K562 (cell line): ENCODE data around the gene ELF2. TPM values are rescaled to one million over a fixed set of nuclear protein-coding genes. Genes with fewer than 3 reads are reported as not detected.
A peak's percentile ranks its signal among the peaks of the same experiment; 100 is the strongest.

ENCODE experiments used
- ARID2 ChIP-seq: fragments of 450-650 bp; IDR thresholded peaks from 2 replicates; pipeline ENCODE4 v1.6.1; 2017; ENCODE audit warnings: antibody characterized with exemption, mild to moderate bottlenecking
- CEBPB ChIP-seq: fragments of 450-650 bp; IDR thresholded peaks from 2 replicates; pipeline ENCODE4 v1.6.1; 2016; ENCODE audit warnings: missing genetic modification characterization, missing compliant biosample characterization
- CEBPZ ChIP-seq: fragments of 150-350 bp; IDR thresholded peaks from 2 replicates; pipeline ENCODE4 v1.6.1; 2014; ENCODE audit warnings: low read depth, mild to moderate bottlenecking, low read length, borderline replicate concordance
- CHD4 ChIP-seq: fragments of 200-600 bp; sonication (generic); IDR thresholded peaks from 3 replicates; pipeline ENCODE4 v1.6.1; 2012; ENCODE audit warnings: low read depth, mild to moderate bottlenecking, mixed read lengths, low read length, inconsistent platforms; ENCODE audit not compliant: insufficient read depth, insufficient replicate concordance, poor library complexity, severe bottlenecking
- HDAC6 ChIP-seq: IDR thresholded peaks from 2 replicates; pipeline ENCODE4 v1.6.1; 2012; ENCODE audit warnings: low read depth, mild to moderate bottlenecking, control low read depth, inconsistent platforms, low read length, moderate library complexity
- KDM1A ChIP-seq, 2 experiments: fragments of 450-650 bp; IDR thresholded peaks; 2 replicates each; pipeline ENCODE4 v1.6.1; 2016; ENCODE audit warnings: mild to moderate bottlenecking in 2 of 2
- MECOM ChIP-seq: fragments of 250-450 bp; sonication (Bioruptor Pico); IDR thresholded peaks from 2 replicates; pipeline ENCODE4 v1.8.0; 2022; ENCODE audit warnings: inconsistent platforms
- MLLT1 ChIP-seq, 2 experiments: fragments of 450-650 bp; IDR thresholded peaks; 2 replicates each; pipeline ENCODE4 v1.6.1; 2016
- MTA1 ChIP-seq: fragments of 450-650 bp; IDR thresholded peaks from 2 replicates; pipeline ENCODE4 v1.6.1; 2017; ENCODE audit warnings: borderline replicate concordance
- NR1H2 ChIP-seq: sonication (generic); formaldehyde crosslinking; IDR thresholded peaks from 2 replicates; pipeline ENCODE4 v1.4.0; 2020; ENCODE audit warnings: mild to moderate bottlenecking, missing genetic modification reagents
- RFX1 ChIP-seq: fragments of 450-650 bp; IDR thresholded peaks from 2 replicates; pipeline ENCODE4 v1.6.1; 2016; ENCODE audit warnings: mild to moderate bottlenecking, moderate library complexity
- SAP30 ChIP-seq: fragments of 200-600 bp; sonication (generic); IDR thresholded peaks from 2 replicates; pipeline ENCODE4 v1.6.1; 2012; ENCODE audit warnings: borderline replicate concordance, low read depth, mild to moderate bottlenecking, moderate library complexity, low read length, control low read depth, inconsistent platforms; ENCODE audit not compliant: insufficient read depth, poor library complexity, severe bottlenecking
- STAT5B ChIP-seq: fragments of 250-450 bp; sonication (Bioruptor Pico); IDR thresholded peaks from 2 replicates; pipeline ENCODE4 v1.8.0; 2021; ENCODE audit warnings: mild to moderate bottlenecking, inconsistent platforms
- TCF3 ChIP-seq: sonication (generic); formaldehyde crosslinking; IDR thresholded peaks from 2 replicates; pipeline ENCODE4 v1.4.0; 2020; ENCODE audit warnings: mild to moderate bottlenecking, missing genetic modification reagents
- THAP7 ChIP-seq: fragments of 250-450 bp; sonication (Bioruptor Pico); IDR thresholded peaks from 2 replicates; pipeline ENCODE4 v1.5.0; 2021
- TRIM24 ChIP-seq, 2 experiments: fragments of 450-650 bp; IDR thresholded peaks; 2 replicates each; pipeline ENCODE4 v1.6.1; 2016
- ZFP30 ChIP-seq: fragments of 250-450 bp; sonication (Bioruptor Pico); IDR thresholded peaks from 2 replicates; pipeline ENCODE4 v1.8.0; 2022; ENCODE audit warnings: moderate library complexity, mild to moderate bottlenecking, inconsistent platforms, borderline replicate concordance
- ZKSCAN1 ChIP-seq: fragments of 150-350 bp; IDR thresholded peaks from 2 replicates; pipeline ENCODE4 v1.6.1; 2016; ENCODE audit warnings: low read depth, low read length
- ZNF347 ChIP-seq: fragments of 450-650 bp; formaldehyde crosslinking; IDR thresholded peaks from 2 replicates; pipeline ENCODE4 v1.4.0; 2020; ENCODE audit warnings: low read depth, mild to moderate bottlenecking, moderate library complexity
- ZNF79 ChIP-seq: fragments of 250-450 bp; sonication (Bioruptor Pico); IDR thresholded peaks from 2 replicates; pipeline ENCODE4 v1.4.0; 2020; ENCODE audit warnings: low read depth, mild to moderate bottlenecking, moderate library complexity
- polyA plus RNA-seq, 8 experiments: library from polyadenylated mRNA; depleted of rRNA in 4 of 8; stranded (reverse) in 5 of 8; unstranded in 3 of 8; fragments of >200 nt; fragmentation: Nextera tagmentation in 2 of 8; fragmentation: Illumina TruSeq in 1 of 8; extraction: Ambion mirVana in 2 of 8; extraction: Trizol in 1 of 8; gene quantifications; 2 replicates each; pipeline versions ENCODE4 v1.2.1 to v1.2.3, GENCODE V29; 2011 to 2014; ENCODE audit warnings: inconsistent platforms in 1 of 8, missing spikeins in 1 of 8
- total RNA-seq, 7 experiments: library from RNA; depleted of rRNA in 6 of 7; stranded (reverse); fragments of >200 nt in 6 of 7; fragmentation: Illumina TruSeq in 2 of 7; extraction: Trizol in 2 of 7; gene quantifications; 2 replicates each; pipeline versions ENCODE4 v1.2.1 to v1.2.3, GENCODE V29; 2011 to 2021; ENCODE audit warnings: low replicate concordance in 1 of 7
- TF ChIP-seq, protein P1 (sequence below): fragments of 450-650 bp; formaldehyde crosslinking; IDR thresholded peaks from 2 replicates; pipeline ENCODE4 v1.4.0; 2022; ENCODE audit warnings: mild to moderate bottlenecking, moderate library complexity
- TF ChIP-seq, protein P2 (sequence below): fragments of 250-450 bp; sonication (Bioruptor Pico); IDR thresholded peaks from 2 replicates; pipeline ENCODE4 v1.9.0; 2021; ENCODE audit warnings: mild to moderate bottlenecking

ELF2 gene
- total and polyA plus RNA-seq, 9 of the 15 experiments (the other 6 are each of a cell fraction or from before 2014, with no cell fraction given) = 9.4 to 58.7 (median 41.6) TPM

DNA sequence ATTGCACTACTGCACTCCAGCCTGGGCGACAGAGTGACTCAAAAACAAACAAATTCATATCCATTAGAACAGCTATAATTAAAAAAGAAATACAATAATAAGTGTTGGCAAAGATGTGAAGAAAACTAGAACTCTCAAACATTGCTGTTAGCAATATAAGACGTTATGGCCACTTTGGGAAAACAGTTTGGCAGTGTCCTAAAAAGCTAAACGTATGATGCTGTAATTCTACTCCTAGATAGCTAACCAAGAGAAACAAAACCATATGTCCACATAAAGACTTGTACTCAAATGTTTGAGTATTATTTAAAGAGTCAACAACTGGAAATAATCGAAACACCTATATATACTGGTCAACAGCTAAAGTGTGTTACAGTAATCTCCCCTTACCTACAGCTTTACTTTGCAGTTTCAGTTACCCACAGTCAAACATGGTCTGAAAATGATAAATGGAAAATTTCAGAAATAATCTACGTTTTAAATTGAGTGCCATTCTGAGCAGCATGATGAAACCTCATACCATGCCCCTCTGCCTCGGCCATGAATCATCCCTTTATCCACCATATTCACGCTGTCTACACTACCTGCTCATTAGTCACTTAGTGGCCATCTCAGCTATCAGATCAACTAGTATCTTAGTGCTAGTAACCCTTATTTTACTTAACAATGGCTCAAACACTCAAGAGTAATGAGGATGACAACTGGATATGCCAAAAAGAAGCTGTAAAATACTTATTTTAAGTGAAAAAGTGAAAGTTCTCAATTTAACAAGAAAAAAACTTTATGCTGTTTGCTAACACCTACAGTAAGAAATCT, 4.9 kb downstream of the ELF2 start (continued):
- TF ChIP-seq CEBPZ (no peak), NR1H2 (CRISPR knock-in tag) (no peak), HDAC6 (no peak), MTA1 (0 out of 2 replicates have a peak, but pooled peaks have one; percentile 20), ZFP30 (CRISPR knock-in tag) (no peak), RFX1 (no peak), ZKSCAN1 (no peak), KDM1A (IDR thresholded peaks at IDR 0.05) (no peak), TRIM24 (IDR thresholded peaks at IDR 0.05) (no peak), STAT5B (CRISPR knock-in tag) (no peak), MECOM (0 out of 2 replicates have a peak, but pooled peaks have one; percentile 5), CHD4 (no peak), TCF3 (peak; percentile 32; the same call in 1 of the 2 replicates), ZNF347 (CRISPR knock-in tag) (no peak), SAP30 (no peak), MLLT1 (IDR thresholded peaks at IDR 0.05) (no peak), THAP7 (CRISPR knock-in tag) (no peak), ARID2 (no peak), ZNF79 (no peak), CEBPB (tag) (peak; percentile 38)
- TF ChIP-seq, protein P1, sequence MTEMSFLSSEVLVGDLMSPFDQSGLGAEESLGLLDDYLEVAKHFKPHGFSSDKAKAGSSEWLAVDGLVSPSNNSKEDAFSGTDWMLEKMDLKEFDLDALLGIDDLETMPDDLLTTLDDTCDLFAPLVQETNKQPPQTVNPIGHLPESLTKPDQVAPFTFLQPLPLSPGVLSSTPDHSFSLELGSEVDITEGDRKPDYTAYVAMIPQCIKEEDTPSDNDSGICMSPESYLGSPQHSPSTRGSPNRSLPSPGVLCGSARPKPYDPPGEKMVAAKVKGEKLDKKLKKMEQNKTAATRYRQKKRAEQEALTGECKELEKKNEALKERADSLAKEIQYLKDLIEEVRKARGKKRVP (CRISPR knock-in tag) = 0 out of 2 replicates have a peak, but pooled peaks have one; percentile 36
- TF ChIP-seq, protein P2, sequence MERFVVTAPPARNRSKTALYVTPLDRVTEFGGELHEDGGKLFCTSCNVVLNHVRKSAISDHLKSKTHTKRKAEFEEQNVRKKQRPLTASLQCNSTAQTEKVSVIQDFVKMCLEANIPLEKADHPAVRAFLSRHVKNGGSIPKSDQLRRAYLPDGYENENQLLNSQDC = no peak
